NCI-H2107 treated with DMSO at 0.1 percent for 48 hours (cell line): ENCODE measurements around the gene IQSEC3.
"Not testable (repeated sequence)": the region's sequence is repeated elsewhere in the genome, so short reads cannot be mapped to it uniquely, and the experiment has no call there.

ENCODE experiments used
- DNase-seq: peaks from one replicate; lab custom pipeline; 2025; ENCODE audit not compliant: unreplicated experiment; lab: John Stamatoyannopoulos, UW

IQSEC3 gene

GRCh38 chr12:52902-53734 lies 13.4 kb upstream of the IQSEC3 start:
- DNase-seq, result not testable (repeated sequence)

DNA sequence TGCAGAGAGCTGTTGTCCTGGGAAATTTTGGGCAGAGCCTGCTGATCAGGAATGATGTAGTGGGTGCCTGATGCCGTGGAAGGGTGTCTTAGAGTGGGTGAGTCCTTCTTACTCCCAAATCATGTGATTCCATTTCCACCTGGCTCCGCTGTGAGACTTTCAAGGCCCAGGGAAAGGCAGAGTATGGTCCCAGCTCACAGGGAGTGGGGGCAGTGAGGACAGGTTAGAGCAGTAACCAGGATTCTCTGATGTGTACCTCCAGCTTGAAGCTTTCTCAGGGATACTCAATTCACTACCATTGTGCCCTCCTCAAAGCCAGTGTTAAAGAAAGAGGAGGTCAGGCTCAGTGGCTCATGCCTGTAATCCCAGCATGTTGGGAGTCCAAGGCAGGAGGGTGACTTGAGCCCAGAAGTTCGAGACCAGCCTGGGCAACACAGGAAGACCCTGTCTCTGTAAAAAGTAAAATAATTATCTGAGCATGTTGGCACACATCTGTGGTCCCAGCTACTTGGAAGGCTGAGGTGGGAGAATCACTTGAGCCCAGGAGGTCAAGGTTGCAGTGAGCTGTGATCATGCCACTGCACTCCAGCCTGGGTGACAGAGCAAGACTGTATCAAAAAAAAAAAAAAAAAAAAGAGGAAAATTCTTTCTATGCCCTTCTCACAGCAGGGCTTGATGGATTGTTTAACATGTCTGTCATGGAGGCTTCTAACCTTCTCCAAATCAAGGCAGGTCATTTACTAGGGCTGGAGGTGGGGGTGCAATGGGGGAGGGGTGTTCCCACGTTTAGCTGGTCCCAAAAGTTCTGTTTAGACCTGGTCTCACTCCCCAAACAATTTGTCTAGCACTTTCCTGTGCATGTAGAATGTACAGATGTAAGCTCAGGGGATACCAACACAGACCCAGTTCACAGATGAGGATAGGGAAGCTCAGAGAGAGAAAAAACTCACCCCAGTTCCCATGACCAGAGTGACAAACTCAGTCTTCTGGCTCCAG lies 12.5 kb upstream of the IQSEC3 start:
- DNase-seq, result no peak

DNA sequence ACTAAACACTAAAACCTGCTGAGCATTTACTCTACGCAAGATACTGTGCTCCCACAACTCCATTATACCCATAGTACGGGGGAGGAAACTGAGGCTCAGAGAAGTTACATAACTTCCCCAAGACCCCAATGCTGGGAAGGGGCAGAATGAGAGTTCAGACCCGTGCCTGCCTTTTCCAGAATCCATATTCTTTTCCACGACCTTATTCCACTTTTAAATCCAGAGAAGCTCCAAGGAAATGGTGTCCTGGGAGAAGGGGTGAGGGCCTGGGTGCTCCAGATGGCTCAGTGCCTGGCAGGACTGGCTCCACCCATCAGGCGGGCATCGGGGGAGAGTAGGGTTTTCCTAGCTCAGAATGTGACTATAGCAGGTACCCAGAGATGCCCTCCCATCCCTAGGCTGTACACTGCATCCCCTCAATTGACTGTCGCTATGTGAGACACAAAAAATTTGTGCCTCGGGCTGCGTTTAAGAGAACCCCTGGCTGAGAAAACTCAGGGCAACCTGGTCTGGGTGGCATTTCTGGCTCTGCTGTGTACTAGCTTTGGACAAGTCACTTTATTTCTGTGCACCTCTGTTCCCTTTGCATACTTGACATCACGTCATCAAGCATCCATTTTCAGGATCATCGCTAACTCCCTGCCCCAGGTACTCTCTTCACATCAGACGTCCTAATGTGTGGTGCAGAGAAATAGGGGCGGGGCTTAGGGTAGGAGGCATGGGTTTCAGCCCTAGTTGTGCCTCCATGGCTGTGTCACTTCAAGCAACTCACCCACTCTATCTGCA lies 11.6 kb upstream of the IQSEC3 start:
- no peak for DNase-seq

GRCh38 chr12:56683-57346 lies 9.8 kb upstream of the IQSEC3 start:
- DNase-seq, result no peak

- DNase-seq, result no peak
Measured at GRCh38 chr12:57539-57938, 9.0 kb upstream of the IQSEC3 start.

DNA sequence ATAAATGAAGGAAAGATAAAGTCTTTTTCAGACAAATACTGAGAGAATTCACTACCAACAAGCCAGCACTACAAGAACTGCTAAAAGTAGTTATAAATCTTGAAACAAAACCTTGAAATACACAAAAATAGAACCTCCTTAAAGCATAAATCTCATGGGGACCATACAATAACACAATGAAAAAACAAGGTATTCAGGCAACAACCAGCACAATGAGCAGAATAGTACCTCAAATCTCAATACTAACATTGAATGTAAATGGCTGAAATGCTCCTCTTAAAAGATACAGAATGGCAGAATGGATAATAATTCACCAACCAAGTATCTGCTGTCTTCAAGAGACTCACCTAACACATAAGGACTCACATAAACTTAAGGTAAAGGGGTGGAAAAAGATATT lies 7.7 kb upstream of the IQSEC3 start:
- DNase-seq, result no peak

GRCh38 chr12:61845-62244 lies 4.7 kb upstream of the IQSEC3 start:
- not testable (repeated sequence) for DNase-seq

DNA sequence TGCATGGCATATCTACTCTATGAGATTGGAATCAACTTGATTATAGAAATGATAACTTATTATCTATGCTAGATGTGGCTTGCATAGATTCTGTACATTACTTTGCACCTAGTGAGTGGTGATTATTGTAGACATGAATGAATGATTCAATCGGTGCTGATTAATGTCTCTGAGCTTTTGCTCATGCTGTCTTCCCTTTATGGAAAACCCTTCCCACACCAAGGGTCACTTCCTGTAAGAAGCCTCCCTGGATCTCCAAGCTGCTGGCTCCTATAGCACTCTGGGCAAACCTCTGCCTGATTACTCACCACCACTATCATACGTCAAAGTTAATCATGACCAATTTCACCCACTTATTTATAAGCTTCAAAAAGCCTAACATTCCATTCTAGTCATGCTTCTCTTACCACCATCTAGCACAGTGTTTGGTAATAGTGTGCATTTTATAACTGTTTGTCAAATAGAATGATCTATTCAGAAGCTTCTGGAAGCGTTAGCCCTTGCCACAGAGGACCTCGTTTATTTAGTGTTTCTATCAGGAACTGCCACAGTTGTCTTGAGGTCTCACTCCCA lies 990 bp upstream of the IQSEC3 start:
- DNase-seq, result not testable (repeated sequence)

DNA sequence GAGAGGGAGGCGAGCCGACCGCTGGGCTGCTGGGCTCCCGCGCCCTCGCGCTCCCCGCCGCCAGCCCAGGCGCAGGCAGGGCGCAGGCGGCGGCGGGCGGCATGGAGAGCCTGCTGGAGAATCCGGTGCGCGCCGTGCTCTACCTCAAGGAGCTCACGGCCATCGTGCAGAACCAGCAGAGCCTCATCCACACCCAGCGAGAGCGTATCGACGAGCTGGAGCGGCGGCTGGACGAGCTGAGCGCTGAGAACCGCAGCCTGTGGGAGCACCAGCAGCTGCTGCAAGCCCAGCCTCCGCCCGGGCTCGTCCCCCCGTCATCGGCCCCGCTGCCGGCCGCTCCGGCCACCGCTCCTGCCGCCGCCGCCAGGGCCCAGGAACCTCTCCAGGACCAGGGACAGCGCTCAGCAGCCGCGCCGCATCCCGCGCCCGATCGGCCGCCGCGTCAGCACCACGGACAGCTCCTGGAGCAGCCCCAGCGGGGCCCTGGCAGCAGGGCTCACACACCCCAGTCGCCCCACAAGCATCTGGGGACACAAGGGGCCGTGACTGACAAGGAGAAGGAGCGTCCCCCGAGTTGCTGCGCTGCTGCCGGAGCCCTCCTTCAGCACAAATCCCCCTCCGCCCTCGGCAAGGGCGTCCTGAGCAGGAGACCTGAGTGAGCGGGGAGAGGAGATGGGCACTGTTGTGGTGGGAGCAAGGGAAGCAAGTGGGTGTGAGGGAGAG lies 376 bp downstream of the IQSEC3 start:
- DNase-seq, result not testable (repeated sequence)

GRCh38 chr12:69677-70076 lies 3.1 kb downstream of the IQSEC3 start:
- DNase-seq, result not testable (repeated sequence)

DNA sequence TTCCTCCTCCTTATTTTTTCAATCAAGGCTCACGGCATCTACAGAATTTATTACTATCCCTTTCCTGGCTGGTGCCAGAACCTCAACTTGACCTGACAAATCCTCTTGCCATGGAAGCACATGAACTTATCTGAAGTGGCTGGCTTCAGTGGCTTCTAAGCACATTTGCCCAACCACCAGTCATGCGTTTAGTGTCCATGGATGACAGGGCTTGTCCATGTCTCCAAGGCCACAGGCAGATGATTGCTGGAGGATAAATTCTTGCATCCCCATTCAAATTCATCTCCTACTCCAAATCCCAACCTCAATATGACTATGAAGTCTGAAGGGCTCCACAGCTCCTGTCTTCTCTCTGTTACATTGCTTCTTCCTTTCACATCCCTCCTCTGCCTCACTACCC lies 4.0 kb downstream of the IQSEC3 start:
- not testable (repeated sequence) for DNase-seq

- DNase-seq, result not testable (repeated sequence)
Measured at GRCh38 chr12:72018-72417, 5.5 kb downstream of the IQSEC3 start.

DNA sequence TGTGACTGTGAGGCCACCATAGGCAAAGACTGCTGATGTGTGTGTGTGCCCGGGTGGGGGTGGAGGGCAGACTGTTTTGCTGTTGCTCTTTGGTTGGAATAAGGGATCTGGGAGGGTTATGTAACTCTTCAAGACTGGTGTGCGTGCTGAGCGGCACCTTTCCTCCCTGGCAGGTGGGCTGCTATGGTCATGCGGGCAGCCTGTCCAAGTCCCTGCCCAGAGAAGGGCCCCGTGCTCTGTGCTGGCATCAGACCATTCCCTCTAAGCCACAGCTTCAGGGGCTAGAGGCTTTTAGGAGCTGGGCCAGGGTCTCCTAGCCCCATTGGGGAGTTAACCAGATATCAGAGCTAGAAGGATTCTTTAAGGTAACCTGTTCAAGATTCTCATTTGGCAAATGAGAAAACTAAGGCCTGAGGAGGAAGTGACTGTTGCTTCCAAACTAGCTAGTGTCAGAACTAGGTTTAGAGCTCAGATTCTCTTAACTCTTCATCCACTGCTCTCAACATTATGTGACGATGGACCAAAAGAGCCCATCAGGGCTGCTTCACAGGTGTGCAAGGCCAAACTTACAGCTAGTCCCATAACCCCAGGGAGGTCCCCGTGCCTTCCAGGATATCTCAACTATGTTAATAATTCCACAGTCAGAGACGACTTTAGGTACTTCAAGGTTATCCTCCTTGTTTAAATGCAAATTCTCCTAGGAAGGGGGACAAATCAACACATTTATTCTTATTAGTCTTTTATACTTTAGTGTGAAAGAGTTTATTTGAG lies 8.0 kb downstream of the IQSEC3 start:
- not testable (repeated sequence) for DNase-seq

DNA sequence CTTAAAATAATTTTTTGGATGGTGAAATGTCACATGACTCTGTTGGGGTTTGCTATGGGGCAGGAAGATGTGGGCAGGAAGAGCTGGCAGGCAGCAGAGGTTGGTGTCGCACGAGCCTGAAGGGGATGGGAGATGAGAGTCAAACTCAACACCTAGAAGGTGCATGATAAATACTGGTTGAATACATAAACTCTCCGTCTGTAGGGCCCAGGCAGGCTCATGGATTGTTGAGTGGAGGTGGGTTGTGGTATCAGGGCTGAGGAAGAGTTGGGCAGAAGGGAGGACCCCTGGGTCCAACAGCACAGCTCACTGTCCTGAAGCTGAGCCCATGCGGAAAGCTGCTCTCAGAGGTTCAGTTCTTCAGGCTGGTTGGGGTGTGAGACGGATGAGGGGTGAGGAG lies 9.0 kb downstream of the IQSEC3 start:
- DNase-seq, result not testable (repeated sequence)

DNA sequence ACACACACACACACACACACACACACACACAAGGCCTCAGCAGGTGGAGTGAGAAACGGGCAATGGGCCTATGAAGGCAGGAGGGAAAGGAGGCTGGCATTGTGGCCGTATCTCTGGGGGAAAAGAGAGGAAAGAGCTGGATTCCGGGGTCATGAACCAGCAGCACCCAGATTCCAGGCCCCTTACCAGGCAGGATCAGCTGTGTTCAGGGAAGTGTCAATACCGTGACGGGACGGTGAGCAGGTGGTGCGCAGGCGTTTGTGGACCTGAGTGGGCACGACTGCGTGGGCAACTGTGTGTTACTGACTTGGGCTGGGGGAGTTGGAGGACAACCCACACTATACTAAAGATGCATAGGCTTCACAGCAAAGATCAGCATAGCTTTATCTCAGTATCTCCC lies 9.5 kb downstream of the IQSEC3 start:
- not testable (repeated sequence) for DNase-seq

DNA sequence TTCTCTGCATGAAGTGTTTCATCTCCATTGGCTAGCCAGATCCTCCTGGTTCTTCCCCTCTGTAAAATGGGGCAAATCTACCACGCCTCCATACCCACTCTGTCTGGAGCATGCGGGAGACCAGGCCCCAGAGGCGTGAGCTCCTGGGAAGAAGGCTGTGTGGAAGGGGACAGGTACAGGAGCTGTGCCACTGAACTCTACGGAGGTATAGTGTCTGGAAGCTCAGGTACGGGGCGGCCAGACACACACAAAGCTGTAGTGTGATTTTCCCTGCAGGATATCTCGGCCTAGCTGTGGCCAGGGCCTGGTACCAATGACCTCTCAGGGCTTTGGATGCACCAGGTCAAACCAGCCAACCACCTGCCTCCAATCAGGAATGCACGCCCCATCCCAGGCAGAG lies 10.0 kb downstream of the IQSEC3 start:
- DNase-seq, result not testable (repeated sequence)

- not testable (repeated sequence) for DNase-seq
Measured at GRCh38 chr12:77101-77719, 10.6 kb downstream of the IQSEC3 start.

- DNase-seq, result not testable (repeated sequence)
Measured at GRCh38 chr12:77769-78383, 11.3 kb downstream of the IQSEC3 start.
